ENCODE measurements around the gene CRY2.
A peak's percentile ranks its signal among the peaks of the same experiment; 100 is the strongest.
"Not testable (repeated sequence)": the region's sequence is repeated elsewhere in the genome, so short reads cannot be mapped to it uniquely, and the experiment has no call there.

The CRY2 gene

DNA sequence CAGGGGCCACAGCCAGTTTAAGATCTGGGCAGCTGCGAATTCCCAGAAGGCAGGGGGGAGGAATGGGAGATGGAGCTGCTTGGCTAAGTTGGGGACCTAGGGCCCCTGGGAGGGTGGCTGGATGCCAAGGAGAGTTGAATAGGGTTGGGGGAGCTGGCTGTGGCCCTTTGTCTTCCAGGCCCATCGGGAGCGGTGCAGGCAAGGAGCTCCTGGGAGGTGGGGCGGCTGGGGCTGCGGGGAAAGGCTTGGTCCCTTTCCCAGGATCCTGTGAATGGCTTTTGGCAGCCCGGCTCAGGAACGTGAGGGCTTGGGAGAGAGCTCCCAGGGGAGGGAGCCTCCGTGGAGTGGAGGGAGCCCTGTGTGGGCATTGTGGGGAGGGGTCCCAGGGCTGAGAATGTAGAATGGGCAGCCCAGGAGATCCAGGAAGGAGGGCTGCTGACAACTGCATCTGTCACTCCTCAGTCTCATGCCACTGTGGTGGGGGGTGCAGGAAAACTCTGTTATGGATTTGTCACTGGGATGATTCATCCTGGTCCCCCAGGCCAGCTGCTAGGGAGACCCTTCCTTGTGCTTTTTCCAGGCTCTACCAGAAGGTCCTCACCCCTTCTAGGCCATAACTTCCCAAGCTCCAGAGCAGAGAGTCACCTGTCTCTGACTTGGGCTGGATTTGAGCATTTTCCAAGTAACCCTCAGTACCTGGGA is 53.8 kb downstream of the CRY2 start:
- DNase-seq: no peak

DNA sequence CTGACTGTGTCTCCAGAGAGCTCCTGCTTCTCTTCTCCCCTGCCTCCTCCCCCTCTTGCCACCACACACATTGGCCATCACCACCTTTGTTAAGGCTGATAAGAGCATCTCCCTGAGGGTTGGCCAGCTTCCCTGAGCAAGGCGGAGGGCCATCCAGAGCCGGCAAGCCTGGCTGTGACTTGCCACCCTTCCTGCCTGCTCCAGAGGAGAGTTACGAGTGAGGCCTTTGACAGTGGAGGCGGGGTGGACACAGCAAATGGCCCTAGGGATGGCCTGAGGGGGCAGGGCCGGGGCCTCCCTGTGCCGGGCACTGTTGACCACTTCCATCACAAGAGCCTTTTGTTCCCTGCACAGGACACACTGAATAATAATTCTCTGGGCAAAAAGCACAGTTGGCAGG is 54.4 kb downstream of the CRY2 start:
- no peak for DNase-seq

DNA sequence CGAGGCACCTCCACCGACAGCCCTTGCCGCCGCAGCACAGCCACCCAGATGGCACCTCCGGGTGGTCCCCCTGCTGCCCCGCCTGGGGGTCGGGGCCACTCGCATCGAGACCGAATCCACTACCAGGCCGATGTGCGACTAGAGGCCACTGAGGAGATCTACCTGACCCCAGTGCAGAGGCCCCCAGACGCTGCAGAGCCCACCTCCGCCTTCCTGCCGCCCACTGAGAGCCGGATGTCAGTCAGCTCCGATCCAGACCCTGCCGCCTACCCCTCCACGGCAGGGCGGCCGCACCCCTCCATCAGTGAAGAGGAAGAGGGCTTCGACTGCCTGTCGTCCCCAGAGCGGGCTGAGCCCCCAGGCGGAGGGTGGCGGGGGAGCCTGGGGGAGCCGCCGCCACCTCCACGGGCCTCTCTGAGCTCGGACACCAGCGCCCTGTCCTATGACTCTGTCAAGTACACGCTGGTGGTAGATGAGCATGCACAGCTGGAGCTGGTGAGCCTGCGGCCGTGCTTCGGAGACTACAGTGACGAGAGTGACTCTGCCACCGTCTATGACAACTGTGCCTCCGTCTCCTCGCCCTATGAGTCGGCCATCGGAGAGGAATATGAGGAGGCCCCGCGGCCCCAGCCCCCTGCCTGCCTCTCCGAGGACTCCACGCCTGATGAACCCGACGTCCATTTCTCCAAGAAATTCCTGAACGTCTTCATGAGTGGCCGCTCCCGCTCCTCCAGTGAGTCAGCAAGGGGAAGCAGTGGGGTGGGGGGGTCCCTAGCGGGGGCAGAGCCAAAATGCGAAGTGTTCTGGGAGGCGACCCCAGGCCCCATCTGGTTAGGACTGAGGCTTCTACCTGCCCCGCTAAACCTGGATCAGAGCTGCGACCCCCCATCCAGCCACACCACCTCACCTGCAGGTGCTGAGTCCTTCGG is 55.4 kb downstream of the CRY2 start:
- DNase-seq: no peak

DNA sequence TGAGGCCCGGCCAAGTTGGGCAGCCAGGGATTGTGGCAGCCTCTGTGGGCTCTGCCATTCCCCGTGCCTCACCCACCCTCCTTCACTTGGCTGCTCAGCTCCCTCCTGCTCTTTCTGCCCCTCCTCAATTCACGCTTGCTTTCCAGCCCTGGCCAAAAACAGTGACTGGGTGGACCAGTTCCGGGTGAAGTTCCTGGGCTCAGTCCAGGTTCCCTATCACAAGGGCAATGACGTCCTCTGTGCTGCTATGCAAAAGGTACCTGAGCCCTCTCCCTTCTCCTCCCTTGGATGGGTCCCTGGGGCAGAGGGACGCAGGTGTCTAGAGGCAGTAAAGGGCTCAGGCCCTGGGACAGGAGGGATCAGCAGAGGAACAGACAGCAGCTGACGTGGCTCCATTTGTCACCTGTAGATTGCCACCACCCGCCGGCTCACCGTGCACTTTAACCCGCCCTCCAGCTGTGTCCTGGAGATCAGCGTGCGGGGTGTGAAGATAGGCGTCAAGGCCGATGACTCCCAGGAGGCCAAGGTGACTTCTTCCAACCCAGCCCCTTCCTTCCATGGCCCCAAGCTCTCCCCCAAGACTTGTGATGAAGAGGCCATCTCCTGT is 57.1 kb downstream of the CRY2 start:
- DNase-seq: no peak

DNA sequence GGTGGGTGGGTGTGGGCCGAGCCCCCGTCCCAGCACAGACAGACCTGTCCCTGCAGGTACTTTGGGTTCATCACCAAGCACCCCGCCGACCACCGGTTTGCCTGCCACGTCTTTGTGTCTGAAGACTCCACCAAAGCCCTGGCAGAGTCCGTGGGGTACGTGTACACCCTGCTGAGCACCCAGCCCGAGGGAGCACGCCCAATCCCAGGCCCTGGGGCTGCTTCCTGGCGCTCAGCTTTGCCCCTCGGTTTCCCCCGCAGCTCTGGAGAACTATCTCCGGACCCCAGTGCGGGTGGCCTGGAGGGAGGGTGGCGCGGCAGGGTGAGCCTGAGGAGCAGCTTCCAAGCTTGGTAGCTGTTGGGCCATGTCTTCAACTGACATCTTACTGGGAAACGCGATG is 57.8 kb downstream of the CRY2 start:
- DNase-seq: no peak

DNA sequence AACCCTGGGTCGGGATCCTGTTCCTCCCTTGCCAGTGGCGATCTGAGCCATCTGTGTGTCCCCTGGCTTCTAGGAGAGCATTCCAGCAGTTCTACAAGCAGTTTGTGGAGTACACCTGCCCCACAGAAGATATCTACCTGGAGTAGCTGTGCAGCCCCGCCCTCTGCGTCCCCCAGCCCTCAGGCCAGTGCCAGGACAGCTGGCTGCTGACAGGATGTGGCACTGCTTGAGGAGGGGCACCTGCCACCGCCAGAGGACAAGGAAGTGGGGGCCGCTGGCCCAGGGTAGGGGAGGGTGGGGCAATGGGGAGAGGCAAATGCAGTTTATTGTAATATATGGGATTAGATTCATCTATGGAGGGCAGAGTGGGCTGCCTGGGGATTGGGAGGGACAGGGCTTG is 58.3 kb downstream of the CRY2 start:
- DNase-seq: not testable (repeated sequence)

DNA sequence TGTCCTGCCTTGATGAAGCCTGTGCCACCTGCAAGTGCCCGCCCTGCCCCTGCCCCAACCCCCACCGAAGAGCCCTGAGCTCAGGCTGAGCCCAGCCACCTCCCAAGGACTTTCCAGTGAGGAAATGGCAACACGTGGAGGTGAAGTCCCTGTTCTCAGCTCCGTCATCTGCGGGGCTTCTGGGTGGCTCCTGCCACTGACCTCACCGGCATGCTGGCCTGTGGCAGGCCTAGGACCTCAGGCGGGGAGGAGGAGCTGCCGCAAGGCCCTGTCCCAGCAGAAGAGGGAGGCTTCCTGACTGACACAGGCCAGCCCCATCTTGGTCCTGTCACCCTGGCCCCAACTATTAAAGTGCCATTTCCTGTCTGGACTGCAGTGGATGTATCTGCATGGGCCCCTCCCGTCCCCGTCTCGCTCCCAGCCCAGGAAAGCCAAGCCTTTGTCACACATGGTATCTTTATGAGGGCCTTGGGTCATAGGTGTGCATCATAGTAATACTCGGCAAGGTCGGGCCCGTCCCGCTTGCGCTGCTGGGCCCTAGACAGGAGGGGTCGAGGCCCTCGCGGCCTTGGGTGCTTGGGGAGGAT is 58.9 kb downstream of the CRY2 start:
- no peak for DNase-seq

DNA sequence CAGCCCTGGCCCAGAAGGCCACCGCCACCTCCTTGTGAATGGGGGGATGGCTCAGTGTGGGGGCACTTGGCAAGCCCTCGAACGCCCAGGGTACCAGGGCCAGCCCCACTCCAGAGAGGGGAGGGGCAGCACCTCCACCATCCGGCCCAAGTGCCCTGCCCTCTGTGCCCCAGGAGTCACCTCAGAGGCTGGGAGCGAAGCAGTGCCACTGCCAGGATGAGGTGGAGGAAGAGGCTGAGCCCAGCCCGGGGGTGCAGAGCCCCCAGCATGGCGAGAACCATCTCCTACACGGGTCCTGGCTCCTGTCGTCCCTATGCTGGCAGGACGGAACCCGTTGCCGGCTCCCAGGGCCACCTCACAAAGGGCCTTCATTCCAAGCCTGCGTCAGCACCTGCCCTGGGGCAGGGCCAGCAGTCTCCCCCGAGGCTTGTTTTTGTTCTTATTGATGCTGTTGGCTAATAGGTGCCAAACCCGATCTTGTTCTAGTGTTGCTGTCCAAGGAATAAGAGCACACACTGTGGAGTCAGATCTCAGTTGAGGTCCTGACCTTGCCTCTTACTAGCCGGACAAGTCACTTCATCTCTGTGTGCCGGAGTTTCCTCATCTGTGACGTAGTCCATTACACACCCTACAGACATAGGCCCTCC is 59.8 kb downstream of the CRY2 start, which contains the start of gene FREY1:
Gene FREY1 (minus strand): TSS at position 307 of the 647 bp plus-strand sequence. CDS start 26 bp downstream, at position 281.
- DNase-seq: no peak

DNA sequence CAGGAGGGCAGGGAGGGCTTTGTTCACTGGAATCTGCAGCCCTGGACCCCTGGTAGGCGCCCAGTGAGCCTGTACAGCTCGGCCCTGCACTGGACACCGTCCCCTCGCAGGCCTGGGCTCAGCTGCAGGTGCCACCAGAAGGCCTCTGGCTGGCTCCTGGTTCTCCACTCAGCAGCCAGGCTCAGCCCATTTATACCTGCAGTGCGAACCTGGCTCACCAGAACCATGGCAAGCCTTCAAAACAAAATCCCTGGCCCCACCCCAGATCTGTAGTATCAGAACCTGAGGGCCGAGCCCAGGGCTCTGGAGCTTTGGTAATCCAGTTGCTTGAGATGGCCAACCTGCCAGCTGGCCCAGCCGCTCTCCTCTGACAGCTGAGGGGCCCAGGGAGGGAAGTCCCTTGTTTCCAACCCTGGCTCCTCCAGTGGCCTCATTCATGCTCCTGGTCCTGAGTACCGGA is 60.7 kb downstream of the CRY2 start:
- no peak for DNase-seq

DNA sequence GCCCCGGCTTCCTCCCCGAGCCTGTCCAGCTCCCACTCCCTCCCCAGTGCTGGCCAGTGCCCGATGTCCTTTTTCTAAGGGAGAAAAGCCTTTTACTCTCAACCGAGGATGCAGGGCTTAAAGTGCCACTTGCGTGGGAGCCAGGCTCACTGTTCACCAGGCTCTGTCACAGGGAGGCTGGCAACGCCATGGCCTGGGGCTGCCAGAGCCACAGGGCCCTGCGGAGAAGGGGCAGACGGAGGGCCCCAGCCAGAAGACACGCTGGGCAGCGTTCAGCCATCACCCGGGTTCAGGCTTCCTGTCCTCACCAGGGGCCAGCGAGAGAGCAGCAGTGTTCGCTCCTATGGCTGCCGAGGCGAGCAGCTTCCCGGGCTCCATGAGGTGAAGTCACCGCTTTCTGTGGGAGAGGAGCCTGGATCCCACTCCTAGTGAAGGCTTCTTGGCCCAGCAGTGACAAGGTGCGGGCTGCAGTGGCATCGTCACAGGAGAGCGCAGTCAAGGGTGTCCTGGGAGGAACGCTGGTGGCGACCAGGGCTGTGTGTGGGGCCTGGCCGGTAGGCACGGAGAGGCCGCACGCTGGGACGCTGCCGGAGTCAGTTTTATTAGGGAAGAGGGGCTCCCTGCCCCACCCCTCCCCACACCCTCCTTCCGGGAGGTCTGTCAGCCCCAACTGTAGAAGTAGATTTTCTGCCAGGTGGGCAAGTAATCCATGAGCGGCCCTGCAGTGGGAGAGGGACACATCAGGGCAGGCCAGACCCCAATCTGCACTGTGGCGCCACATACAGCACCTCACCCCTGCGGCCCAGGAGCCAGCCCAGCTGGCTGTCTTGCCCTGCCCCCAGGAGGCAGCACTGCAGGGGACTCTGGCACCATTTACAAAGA is 62.6 kb downstream of the CRY2 start:
- DNase-seq: no peak

DNA sequence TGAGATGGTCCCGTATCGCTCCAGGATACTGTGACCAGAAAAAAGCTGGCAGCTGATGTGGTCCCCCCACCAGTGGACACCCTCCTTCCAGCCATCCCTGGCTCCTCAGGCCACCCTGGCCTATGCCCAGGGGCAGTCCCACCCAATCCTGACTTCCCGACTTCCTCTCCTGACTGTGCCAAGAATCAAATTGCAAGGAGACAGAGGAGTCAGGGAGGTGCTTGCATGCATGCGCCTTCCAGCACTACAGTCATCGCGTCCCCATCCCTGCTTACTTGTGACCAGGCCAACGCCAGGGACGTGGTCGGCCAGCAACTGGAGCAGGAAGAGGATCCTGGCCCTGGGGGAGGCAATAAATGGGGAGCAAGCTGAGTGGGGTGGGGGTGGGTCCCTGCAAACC is 63.3 kb downstream of the CRY2 start:
- no peak for DNase-seq

DNA sequence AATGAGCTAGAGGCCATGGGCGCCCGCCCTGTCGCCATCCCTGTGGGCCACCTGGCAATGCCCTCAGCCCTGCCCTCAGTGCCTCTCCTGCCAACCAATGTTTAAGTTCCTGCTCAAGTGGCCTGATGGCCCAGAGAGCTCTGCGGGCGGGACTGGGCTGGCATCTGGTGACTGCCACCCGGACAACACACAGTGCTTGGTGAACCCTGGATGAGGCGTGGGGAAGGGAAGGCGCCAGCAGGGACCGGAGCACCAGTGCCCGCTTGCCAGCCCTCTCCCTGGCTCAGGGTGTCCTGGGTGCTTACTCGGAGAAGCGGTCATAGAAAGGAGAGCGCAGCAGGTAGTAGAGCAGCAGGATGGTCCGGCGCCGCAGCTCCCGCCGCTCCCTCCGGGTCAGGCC is 66.2 kb downstream of the CRY2 start:
- no peak for DNase-seq

DNA sequence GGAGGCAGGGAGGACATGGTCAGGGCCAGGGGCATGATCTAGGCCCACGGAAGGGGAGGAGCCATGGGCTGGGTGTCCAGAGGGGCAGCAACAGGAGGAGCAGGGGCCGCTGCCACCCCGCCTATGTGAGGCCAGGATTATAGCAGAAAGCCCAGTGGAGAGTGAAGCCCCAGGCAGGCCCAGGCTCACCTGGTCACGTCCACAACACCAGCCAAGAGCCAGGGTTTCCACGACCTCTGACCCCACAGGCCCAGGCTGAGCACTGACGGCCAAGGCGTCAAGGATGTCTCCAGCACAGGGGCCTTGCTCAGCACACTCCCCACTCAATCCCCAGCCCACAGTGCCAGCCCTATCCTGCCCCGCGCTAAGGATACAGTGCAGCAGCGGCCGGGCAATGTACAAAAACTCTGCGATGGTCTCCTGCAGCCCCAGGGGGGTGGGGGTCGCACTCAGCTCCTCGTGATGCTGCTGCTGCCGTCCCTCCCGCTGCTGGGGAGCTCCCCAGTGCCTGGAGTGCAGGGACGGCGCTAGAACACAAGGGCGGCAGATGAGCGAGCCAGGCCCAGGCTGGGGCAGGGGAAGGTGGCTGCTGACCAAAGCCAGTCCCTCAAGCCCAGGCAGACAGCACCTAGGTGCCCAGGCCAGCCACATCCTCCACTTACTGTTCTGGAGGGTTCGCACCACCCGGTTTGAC is 66.8 kb downstream of the CRY2 start:
- DNase-seq: no peak

DNA sequence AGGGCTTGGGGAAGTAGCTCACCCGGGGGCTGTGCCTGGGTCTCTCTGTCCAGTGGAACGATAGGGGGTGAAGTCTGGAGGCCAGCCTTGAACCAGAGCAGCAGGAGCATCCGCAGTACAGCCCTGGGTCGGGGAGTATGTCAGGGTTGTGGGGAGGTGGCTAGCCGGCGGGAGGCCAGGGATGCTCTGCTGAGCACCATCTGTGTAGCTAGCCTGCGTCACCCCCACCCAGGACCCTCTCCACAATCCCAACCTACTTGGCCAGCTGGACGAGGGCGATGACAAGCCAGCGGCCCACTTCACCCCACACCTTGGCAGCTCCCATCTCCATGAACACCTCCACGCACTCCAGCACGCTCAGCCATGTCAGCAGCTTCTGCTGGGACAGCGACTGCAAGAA is 68.2 kb downstream of the CRY2 start:
- no peak for DNase-seq

DNA sequence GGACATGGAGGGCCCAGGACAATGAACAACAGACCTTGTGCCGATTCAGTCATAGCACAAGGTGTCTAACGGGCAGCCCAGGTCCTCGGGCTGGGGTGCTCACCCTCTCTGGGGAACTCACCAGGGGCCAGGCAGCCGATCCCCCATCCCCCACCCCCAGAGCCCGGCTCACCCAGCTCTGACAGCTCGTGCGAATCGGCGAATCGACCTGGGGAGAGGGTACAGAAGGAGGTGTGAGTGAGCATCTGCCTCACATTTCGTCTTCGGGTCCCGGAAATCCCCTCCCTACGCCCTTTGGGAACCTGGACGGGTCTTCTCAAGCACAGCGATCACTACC is 70.0 kb downstream of the CRY2 start:
- DNase-seq: no peak

DNA sequence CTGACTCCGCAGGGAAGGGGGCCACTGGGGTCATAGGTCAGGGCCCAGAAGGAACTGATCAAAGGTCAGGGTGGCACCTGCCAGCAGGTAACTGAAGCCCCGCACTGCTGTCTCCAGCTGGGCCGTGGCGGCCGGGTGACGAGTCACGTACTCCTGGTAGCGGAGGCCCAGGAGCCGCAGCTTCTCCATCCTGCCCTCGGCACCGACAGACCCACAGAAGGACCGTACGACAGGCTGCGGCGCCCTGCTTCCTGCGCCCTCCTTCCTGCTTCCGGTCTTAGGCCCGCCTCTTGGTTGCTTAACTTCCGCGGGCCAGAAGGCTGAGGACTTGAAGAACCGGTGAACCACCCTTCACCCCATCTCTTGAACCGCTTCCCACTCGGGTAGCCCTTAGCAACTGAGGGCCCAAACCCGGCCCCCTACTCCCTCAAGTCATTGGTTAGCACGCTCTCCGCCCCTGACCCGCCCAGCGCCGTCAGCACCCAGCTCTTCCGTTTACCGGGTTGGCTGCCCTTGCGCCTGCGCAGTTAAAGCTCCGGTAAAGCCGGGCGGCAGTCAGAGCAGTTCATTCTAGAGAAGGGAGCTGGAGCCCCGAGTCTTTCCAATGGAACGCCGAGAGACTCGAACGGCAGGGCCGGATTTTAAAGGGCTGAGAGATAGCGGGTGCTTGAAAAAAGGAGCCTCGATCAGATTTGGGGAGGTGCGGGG is 70.5 kb downstream of the CRY2 start, which contains the start of gene PEX16:
Gene PEX16 (minus strand): TSS at position 255 of the 708 bp plus-strand sequence. CDS start 66 bp downstream, at position 189.
- peak; percentile 98 for DNase-seq

DNA sequence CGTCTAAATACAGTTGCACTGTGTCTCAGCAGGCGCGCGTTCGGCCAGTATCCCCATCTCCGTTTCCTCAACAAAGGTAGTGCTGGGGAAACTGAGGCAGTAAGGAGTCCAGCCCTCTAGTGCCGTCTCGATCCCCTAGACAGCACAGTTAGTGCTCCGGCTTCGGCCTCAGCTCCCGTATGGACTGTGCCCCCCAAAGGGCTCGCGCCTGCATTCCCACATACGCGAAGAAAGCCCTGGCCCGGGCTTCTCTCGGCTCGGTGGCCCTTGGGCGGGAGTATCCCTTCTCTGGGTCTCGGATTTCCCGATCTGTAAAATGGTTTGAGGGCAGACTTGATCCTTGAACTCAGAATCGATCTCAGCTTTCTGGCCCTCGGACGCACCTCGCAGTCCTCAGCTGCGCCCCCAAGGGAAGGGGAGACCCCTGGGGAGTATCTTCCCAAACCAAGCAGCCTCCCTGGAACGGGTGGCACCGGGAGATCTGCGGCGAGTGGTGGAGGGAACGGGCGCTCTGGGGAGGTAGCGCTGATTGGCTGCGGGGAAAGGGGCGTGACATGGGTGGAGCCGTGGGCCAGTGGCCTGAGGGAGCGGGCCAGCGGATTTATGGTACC is 71.2 kb downstream of the CRY2 start:
- DNase-seq: peak; percentile 81

DNA sequence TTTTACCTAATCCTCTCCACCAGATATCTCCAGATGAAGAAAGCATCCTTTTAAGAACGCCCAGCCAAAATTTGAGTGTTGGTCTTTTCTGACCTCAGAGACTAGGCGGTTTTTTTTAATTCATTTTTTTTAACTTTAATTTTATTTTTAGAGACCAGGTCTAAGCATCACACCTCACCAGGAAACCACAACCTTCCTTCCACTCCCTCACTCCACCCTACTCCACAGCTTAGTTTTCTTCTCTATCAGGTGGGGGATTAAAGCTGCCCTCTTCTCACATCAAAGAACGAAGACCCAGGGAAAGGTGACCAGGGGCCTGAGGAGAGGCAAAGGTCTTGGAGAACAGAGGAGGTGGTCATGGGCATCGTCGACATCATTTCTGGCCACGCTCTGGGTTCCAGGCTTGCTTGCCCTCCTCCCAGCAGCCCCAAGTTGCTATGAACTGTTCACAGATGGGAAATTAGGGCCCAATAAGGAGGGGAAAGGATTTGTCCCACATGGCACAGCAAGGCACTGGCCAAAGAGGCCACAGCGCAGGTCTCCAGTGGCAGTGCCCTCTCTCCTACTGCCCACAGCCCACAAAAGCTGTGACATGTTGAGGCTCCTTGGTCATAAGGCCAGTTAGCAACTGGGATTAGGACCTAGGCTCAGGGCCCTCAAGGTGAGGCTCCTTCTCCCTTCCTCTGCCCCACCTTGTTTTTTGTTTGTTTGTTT is 71.8 kb downstream of the CRY2 start:
- DNase-seq: no peak

Data from activated CD4-positive, alpha-beta T cell treated with anti-CD3 and anti-CD28 coated beads, Interleukin-2, Interleukin-6, amounts not matched to agents 100 ng/mL and 50 ng/mL, durations not matched to agents 16 hours and 8 hours (primary cell).